Measurements from ENCODE around the gene RNF144A.

- no peak for TF ChIP-seq EP300 (IDR thresholded peaks at IDR 0.05)
- TF ChIP-seq POLR2AphosphoS5 (IDR thresholded peaks at IDR 0.05), result no peak
- no peak for TF ChIP-seq CTCF (IDR thresholded peaks at IDR 0.05)
- no peak for TF ChIP-seq POLR2A (IDR thresholded peaks at IDR 0.05)
These were observed 128.7 kb downstream of the RNF144A start for GRCh38 chr2:7045601-7046590.
